ENCODE measurements around the gene FAM83E. TPM values are rescaled to one million over a fixed set of nuclear protein-coding genes. Genes with fewer than 3 reads are reported as not detected.

The FAM83E gene
- total RNA-seq = 17.0 and 25.6 TPM in 2 replicates

GRCh38 chr19:48614436-48615230 lies at the start of gene FAM83E:
Gene FAM83E, minus strand, starts transcription at chr19:48615076. Its CDS starts 1,704 bp downstream, at chr19:48613372.

GRCh38 chr19:48646001-48646721 lies 31.3 kb upstream of the FAM83E start, which contains the start of gene CA11:
Gene CA11, minus strand, starts transcription at chr19:48646187. Its CDS starts 555 bp downstream, at chr19:48645632.

DNA sequence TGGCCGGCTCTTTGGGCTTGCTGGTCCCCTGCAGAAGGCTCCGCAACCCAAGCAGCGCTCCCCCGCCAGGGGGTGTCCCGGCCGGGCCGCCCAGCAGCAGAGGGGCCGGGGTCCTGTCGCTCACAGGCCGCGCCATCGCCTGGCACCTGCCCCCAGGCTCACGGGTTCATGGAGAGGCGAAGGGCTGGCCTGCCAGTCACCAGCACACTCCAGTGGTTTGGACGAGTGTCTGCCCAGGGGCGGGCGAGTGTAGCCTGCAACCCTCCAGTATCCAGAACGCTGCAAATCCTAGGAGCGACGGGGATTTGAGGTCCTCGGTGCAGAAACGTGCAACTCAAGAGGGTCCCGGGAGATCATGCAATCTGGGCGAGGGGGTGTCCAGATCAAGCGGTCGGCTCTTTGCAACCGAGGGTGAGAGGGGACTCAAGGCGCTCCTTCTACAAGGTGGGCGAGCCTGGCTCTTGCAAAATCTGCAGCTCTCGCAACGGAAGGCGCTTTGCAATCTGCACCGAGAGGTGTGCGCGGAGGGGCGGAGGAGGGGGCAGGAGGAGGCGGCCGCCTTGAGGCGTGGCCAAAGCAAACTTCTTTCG lies 22.1 kb upstream of the FAM83E start, which contains the start of gene DBP:
TSS of gene DBP (minus strand) at position 521 of the 590 bp plus-strand sequence. CDS start at position 136, 385 bp downstream.

DNA sequence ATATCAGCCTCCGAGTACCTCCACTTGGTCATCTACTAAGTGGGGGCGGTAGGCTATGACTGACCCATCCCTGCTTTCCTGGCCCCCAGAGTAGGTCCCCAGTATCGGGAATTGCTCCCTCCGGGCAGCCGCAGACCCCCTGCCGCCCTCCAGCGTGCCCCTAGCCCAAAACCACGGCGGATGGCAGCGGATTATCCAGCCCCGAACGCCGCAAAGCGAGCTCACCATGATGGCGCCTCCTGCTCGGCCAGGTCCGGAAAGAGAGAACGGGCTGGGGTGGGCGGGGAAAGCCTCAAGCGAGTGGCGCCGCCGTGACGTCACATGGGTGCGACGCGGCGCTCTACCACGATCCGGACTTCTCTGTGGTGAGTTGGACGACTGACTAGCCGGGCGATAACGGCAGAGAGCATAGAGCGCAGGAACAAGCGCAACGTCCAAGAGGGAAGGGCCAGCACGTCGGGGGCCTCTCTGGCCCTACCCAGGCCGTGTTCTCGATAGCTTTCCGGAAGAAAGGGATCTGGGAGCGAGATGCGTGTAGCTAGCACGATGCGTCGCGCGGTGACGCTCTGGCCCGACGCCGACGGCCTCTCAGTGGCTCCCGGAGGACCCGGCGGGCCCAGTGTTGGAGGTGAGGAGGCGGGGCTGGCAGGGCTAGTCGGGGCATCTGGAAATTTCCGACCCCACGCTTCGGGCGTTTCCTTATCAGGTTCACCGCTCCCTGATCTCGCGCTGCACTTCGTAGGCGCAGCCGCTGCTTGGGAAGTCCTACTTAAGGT lies 4.2 kb upstream of the FAM83E start, which contains the start of the genes RPL18 and SPHK2:
TSS of gene RPL18 (minus strand) at position 263 of the 776 bp plus-strand sequence. CDS start at position 228, 35 bp downstream.
TSS of gene SPHK2 (plus strand) at position 591 of the 776 bp plus-strand sequence. CDS start 1,009 bp downstream, outside the sequence.

GRCh38 chr19:48606463-48607358 lies 8.2 kb downstream of the FAM83E start, which contains the start of gene SPACA4:
Gene SPACA4, plus strand, starts transcription at chr19:48606742. Its CDS starts 237 bp downstream, at chr19:48606979.

Other genes starting within 250 kb of the FAM83E start
- gene KDELR1, start 223.5 kb downstream of the FAM83E start, total RNA-seq = 43.1 and 67.5 TPM in 2 replicates
- gene GRIN2D, start 221.4 kb downstream of the FAM83E start, total RNA-seq = under 0.01 and 0.07 TPM in 2 replicates
- 28.7 and 53.7 TPM in 2 replicates for gene GRWD1, start 169.1 kb downstream of the FAM83E start, total RNA-seq
- 1.4 and 4.5 TPM in 2 replicates for gene KCNJ14, start 159.5 kb downstream of the FAM83E start, total RNA-seq
- 25.6 and 35.5 TPM in 2 replicates for gene CYTH2, start 145.7 kb downstream of the FAM83E start, total RNA-seq
- 1.0 and 3.6 TPM in 2 replicates for gene LMTK3, start 103.2 kb downstream of the FAM83E start, total RNA-seq
- gene SULT2B1, start 62.9 kb downstream of the FAM83E start, total RNA-seq = 7.8 and 9.9 TPM in 2 replicates
- gene SPACA4, start 8.3 kb downstream of the FAM83E start, total RNA-seq = 0.21 TPM in 1 of 2 replicates, not detected in the other
- gene RPL18, start 4.1 kb upstream of the FAM83E start, total RNA-seq = 1,268 and 2,578 TPM in 2 replicates
- gene SPHK2, start 4.4 kb upstream of the FAM83E start, total RNA-seq = 4.3 and 5.5 TPM in 2 replicates
- gene DBP, start 22.3 kb upstream of the FAM83E start, total RNA-seq = 5.5 and 12.2 TPM in 2 replicates
- gene CA11, start 31.1 kb upstream of the FAM83E start, total RNA-seq = 2.4 and 4.8 TPM in 2 replicates
- 0.14 TPM in 1 of 2 replicates, not detected in the other for gene NTN5, start 57.9 kb upstream of the FAM83E start, total RNA-seq
- 5.1 and 46.3 TPM in 2 replicates for gene FUT2, start 80.9 kb upstream of the FAM83E start, total RNA-seq
- 0.34 and 0.57 TPM in 2 replicates for gene MAMSTR, start 104.6 kb upstream of the FAM83E start, total RNA-seq
- 0.71 and 1.4 TPM in 2 replicates for gene RASIP1, start 125.5 kb upstream of the FAM83E start, total RNA-seq
- 0.36 and 0.68 TPM in 2 replicates for gene IZUMO1, start 131.8 kb upstream of the FAM83E start, total RNA-seq
- gene FUT1, start 137.6 kb upstream of the FAM83E start, total RNA-seq = 16.3 and 30.4 TPM in 2 replicates
- gene FGF21, start 140.4 kb upstream of the FAM83E start, total RNA-seq = 0.21 and 0.34 TPM in 2 replicates
- gene BCAT2, start 196.0 kb upstream of the FAM83E start, total RNA-seq = 21.9 and 27.1 TPM in 2 replicates
- 2.9 and 5.1 TPM in 2 replicates for gene HSD17B14, start 221.4 kb upstream of the FAM83E start, total RNA-seq

Data from nasal cavity respiratory epithelium epithelial cell of viscerocranial mucosa (primary cell).